HepG2 (cell line): ENCODE measurements around the gene C1QTNF12. TPM values are rescaled to one million over a fixed set of nuclear protein-coding genes. Genes with fewer than 3 reads are reported as not detected.

Source experiments
- AHR ChIP-seq: IDR thresholded peaks from 2 replicates; pipeline ENCODE4 v1.6.1; 2018; ENCODE audit warnings: missing genetic modification reagents, missing compliant biosample characterization
- ARHGAP35 ChIP-seq: sonication (generic); formaldehyde crosslinking; IDR thresholded peaks from 2 replicates; pipeline ENCODE4 v1.9.0; 2022; ENCODE audit warnings: mild to moderate bottlenecking, inconsistent platforms, moderate library complexity, missing genetic modification reagents, borderline replicate concordance
- ATRX ChIP-seq: sonication (generic); formaldehyde crosslinking; IDR thresholded peaks from 2 replicates; pipeline ENCODE4 v1.4.0; 2020; ENCODE audit warnings: missing genetic modification reagents, borderline replicate concordance
- BCL6 ChIP-seq: IDR thresholded peaks from 2 replicates; pipeline ENCODE4 v1.6.1; 2016; ENCODE audit warnings: missing genetic modification reagents, missing compliant biosample characterization
- CAMTA2 ChIP-seq: sonication (generic); formaldehyde crosslinking; IDR thresholded peaks from 2 replicates; pipeline ENCODE4 v1.4.0; 2020; ENCODE audit warnings: mild to moderate bottlenecking, missing genetic modification reagents, borderline replicate concordance
- MAFK ChIP-seq, 2 experiments: IDR thresholded peaks in 1 of 2; conservative IDR thresholded peaks in 1 of 2; 2 replicates each; pipeline ENCODE4 v1.6.1; 2011; ENCODE audit warnings: improper control_type of control experiment in 2 of 2, low read length in 2 of 2
- MATR3 ChIP-seq: sonication (generic); formaldehyde crosslinking; IDR thresholded peaks from 2 replicates; pipeline ENCODE4 v1.4.0; 2020; ENCODE audit warnings: missing genetic modification reagents
- NR1H2 ChIP-seq: sonication (generic); formaldehyde crosslinking; IDR thresholded peaks from 2 replicates; pipeline ENCODE4 v1.8.1; 2022; ENCODE audit warnings: low read depth, missing genetic modification reagents, borderline replicate concordance
- PBX2 ChIP-seq: IDR thresholded peaks from 2 replicates; pipeline ENCODE4 v1.6.1; 2016; ENCODE audit warnings: control low read depth
- PHF21A ChIP-seq: sonication (generic); formaldehyde crosslinking; IDR thresholded peaks from 2 replicates; pipeline ENCODE4 v1.5.0; 2020; ENCODE audit warnings: mild to moderate bottlenecking, missing genetic modification reagents
- SRY ChIP-seq: sonication (generic); formaldehyde crosslinking; IDR thresholded peaks from 2 replicates; pipeline ENCODE4 v1.8.0; 2022; ENCODE audit warnings: mild to moderate bottlenecking, missing genetic modification reagents
- ZFP62 ChIP-seq: sonication (generic); formaldehyde crosslinking; IDR thresholded peaks from 2 replicates; pipeline ENCODE4 v1.4.0; 2020; ENCODE audit warnings: missing genetic modification reagents
- ZFX ChIP-seq: sonication (generic); formaldehyde crosslinking; IDR thresholded peaks from 2 replicates; pipeline ENCODE4 v1.4.0; 2020; ENCODE audit warnings: mild to moderate bottlenecking, low read depth, missing genetic modification reagents, moderate library complexity
- ZNF335 ChIP-seq: sonication (generic); formaldehyde crosslinking; IDR thresholded peaks from 2 replicates; pipeline ENCODE4 v1.4.0; 2020; ENCODE audit warnings: missing genetic modification reagents
- ZNF589 ChIP-seq: sonication (generic); formaldehyde crosslinking; conservative IDR thresholded peaks from 2 replicates; pipeline ENCODE4 v1.8.0; 2022; ENCODE audit warnings: mild to moderate bottlenecking, moderate library complexity, missing genetic modification reagents
- ZNF616 ChIP-seq: sonication (generic); formaldehyde crosslinking; IDR thresholded peaks from 2 replicates; pipeline ENCODE4 v1.5.0; 2020; ENCODE audit warnings: low read depth, mild to moderate bottlenecking, missing genetic modification reagents
- ZNF7 ChIP-seq: IDR thresholded peaks from 2 replicates; pipeline ENCODE4 v1.6.1; 2016; ENCODE audit warnings: missing biosample characterization, missing genetic modification reagents
- ZUFSP ChIP-seq: sonication (generic); formaldehyde crosslinking; IDR thresholded peaks from 2 replicates; pipeline ENCODE4 v1.9.0; 2021; ENCODE audit warnings: missing genetic modification reagents, mild to moderate bottlenecking, borderline replicate concordance
- ZZZ3 ChIP-seq: sonication (generic); formaldehyde crosslinking; IDR thresholded peaks from 2 replicates; pipeline ENCODE4 v1.4.0; 2020; ENCODE audit warnings: missing genetic modification reagents, mild to moderate bottlenecking, borderline replicate concordance
- polyA plus RNA-seq, 8 experiments: library from polyadenylated mRNA; depleted of rRNA in 3 of 8; stranded (reverse) in 7 of 8; unstranded in 1 of 8; fragments of >200 nt; fragmentation: Illumina TruSeq in 4 of 8; extraction: Trizol in 4 of 8; gene quantifications; 2 replicates each; pipeline versions ENCODE4 v1.2.1 to v1.2.3, GENCODE V29; 2011 to 2016; ENCODE audit warnings: low read depth in 4 of 8, missing spikeins in 1 of 8, mixed read lengths in 1 of 8; ENCODE audit not compliant: insufficient read depth in 1 of 8
- total RNA-seq, 5 experiments: library from RNA; depleted of rRNA; stranded (reverse); fragments of >200 nt; fragmentation: Illumina TruSeq; extraction: Trizol; gene quantifications; 2 replicates each; pipeline ENCODE4 v1.2.3, GENCODE V29; 2016; ENCODE audit warnings: low read depth in 1 of 5
- TF ChIP-seq, protein P1 (sequence below): sonication (generic); formaldehyde crosslinking; IDR thresholded peaks from 2 replicates; pipeline ENCODE4 v1.9.0; 2022; ENCODE audit warnings: missing genetic modification reagents, mild to moderate bottlenecking, borderline replicate concordance
- TF ChIP-seq, protein P2 (sequence below): sonication (generic); formaldehyde crosslinking; IDR thresholded peaks from 2 replicates; pipeline ENCODE4 v1.5.1; 2020; ENCODE audit warnings: mild to moderate bottlenecking, missing genetic modification reagents, moderate library complexity

C1QTNF12 gene
- total and polyA plus RNA-seq, 2 of the 13 experiments (the other 11 are each of a cell fraction or from before 2014, with no cell fraction given): 0.18 to 0.64 TPM

DNA sequence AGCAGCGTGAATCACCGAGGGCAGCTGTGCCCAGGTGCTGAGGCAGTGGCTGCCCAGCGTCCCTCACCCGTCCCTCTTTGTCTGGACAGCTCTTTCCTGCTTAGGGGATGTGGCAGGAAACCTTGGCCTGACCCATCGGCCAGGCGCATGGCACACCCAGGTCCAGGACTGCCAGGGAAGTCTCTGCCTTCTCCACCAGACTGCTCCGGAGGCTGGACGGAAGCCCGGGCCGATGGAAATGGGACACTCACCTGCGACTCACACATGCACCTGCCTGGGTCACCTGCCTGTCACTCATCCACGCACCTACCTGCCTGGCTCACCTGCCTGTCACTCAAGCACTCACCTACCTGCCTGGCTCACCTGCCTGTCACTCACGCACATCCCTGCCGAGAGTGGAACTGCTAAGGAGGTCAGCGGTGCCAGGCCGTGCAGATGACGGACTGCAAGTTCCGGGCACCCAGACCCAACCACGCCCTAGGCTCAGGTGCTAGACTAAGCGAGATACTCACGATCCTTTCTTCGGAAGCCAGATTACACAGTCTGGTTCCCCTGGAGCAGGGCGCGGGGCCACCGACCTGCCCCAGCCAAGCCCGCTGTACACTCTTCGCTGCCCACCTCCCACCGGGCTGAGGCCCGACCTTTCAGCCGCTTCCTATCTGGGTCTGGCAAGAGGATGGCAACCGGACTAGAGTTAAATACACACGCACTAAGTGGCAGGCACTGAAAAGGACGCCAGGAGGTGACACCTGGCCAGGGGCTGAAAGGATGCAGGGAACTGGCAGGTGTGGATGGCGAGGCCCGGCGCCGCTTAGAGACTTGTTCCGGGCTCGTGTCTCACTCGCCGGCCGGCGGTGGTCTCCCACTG, 26.1 kb upstream of the C1QTNF12 start (continued):
- TF ChIP-seq AHR (CRISPR knock-in tag) (no peak), BCL6 (CRISPR knock-in tag) (0 out of 2 replicates have a peak, but pooled peaks have one; percentile 9), PHF21A (CRISPR knock-in tag) (peak; percentile 5; the same call in 1 of the 2 replicates), ARHGAP35 (CRISPR knock-in tag) (no peak), PBX2 (peak; percentile 57; the same call in 1 of the 2 replicates), ZZZ3 (CRISPR knock-in tag) (no peak), CAMTA2 (CRISPR knock-in tag) (no peak), ZFX (no peak), ATRX (CRISPR knock-in tag) (no peak), SRY (no peak), ZNF616 (CRISPR knock-in tag) (no peak), MATR3 (no peak), ZUFSP (CRISPR knock-in tag) (no peak), NR1H2 (no peak), ZNF335 (no peak), ZNF7 (CRISPR knock-in tag) (no peak), MAFK (conservative IDR thresholded peaks at IDR 0.05 in 1 of 2, IDR thresholded peaks at IDR 0.05 in 1 of 2; ENCODE audit: low read length in 2 of 2) (no peak), ZNF589 (CRISPR knock-in tag) (no peak), ZFP62 (CRISPR knock-in tag) (no peak)
- TF ChIP-seq, protein P1, sequence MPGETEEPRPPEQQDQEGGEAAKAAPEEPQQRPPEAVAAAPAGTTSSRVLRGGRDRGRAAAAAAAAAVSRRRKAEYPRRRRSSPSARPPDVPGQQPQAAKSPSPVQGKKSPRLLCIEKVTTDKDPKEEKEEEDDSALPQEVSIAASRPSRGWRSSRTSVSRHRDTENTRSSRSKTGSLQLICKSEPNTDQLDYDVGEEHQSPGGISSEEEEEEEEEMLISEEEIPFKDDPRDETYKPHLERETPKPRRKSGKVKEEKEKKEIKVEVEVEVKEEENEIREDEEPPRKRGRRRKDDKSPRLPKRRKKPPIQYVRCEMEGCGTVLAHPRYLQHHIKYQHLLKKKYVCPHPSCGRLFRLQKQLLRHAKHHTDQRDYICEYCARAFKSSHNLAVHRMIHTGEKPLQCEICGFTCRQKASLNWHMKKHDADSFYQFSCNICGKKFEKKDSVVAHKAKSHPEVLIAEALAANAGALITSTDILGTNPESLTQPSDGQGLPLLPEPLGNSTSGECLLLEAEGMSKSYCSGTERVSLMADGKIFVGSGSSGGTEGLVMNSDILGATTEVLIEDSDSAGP (CRISPR knock-in tag): peak; percentile 36; the same call in 1 of the 2 replicates
- TF ChIP-seq, protein P2, sequence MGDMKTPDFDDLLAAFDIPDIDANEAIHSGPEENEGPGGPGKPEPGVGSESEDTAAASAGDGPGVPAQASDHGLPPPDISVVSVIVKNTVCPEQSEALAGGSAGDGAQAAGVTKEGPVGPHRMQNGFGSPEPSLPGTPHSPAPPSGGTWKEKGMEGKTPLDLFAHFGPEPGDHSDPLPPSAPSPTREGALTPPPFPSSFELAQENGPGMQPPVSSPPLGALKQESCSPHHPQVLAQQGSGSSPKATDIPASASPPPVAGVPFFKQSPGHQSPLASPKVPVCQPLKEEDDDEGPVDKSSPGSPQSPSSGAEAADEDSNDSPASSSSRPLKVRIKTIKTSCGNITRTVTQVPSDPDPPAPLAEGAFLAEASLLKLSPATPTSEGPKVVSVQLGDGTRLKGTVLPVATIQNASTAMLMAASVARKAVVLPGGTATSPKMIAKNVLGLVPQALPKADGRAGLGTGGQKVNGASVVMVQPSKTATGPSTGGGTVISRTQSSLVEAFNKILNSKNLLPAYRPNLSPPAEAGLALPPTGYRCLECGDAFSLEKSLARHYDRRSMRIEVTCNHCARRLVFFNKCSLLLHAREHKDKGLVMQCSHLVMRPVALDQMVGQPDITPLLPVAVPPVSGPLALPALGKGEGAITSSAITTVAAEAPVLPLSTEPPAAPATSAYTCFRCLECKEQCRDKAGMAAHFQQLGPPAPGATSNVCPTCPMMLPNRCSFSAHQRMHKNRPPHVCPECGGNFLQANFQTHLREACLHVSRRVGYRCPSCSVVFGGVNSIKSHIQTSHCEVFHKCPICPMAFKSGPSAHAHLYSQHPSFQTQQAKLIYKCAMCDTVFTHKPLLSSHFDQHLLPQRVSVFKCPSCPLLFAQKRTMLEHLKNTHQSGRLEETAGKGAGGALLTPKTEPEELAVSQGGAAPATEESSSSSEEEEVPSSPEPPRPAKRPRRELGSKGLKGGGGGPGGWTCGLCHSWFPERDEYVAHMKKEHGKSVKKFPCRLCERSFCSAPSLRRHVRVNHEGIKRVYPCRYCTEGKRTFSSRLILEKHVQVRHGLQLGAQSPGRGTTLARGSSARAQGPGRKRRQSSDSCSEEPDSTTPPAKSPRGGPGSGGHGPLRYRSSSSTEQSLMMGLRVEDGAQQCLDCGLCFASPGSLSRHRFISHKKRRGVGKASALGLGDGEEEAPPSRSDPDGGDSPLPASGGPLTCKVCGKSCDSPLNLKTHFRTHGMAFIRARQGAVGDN (CRISPR knock-in tag): peak; percentile 21; the same call in 1 of the 2 replicates
